NCI-H1105 (cell line): ENCODE results near the gene DNAH9.

Experiments used
- DNase-seq: peaks from one replicate; lab custom pipeline; 2025; lab: John Stamatoyannopoulos, UW

DNAH9 gene

GRCh38 chr17:11757815-11758214 is 159.5 kb downstream of the DNAH9 start:
- DNase-seq, result no peak

GRCh38 chr17:11768106-11768505 is 169.8 kb downstream of the DNAH9 start:
- DNase-seq, result no peak

- DNase-seq, result no peak
Measured at GRCh38 chr17:11768981-11769380, 170.7 kb downstream of the DNAH9 start.

GRCh38 chr17:11772031-11772430 is 173.8 kb downstream of the DNAH9 start:
- no peak for DNase-seq

GRCh38 chr17:11779892-11780291 is 181.6 kb downstream of the DNAH9 start:
- no peak for DNase-seq

- DNase-seq, result no peak
Measured at GRCh38 chr17:11780621-11781020, 182.4 kb downstream of the DNAH9 start.

GRCh38 chr17:11786711-11787438 is 188.6 kb downstream of the DNAH9 start:
- no peak for DNase-seq

GRCh38 chr17:11795906-11796305 is 197.6 kb downstream of the DNAH9 start:
- DNase-seq, result no peak

GRCh38 chr17:11797803-11798202 is 199.5 kb downstream of the DNAH9 start:
- DNase-seq, result no peak

GRCh38 chr17:11803231-11803969 is 205.1 kb downstream of the DNAH9 start:
- DNase-seq, result no peak

GRCh38 chr17:11805138-11805537 is 206.9 kb downstream of the DNAH9 start:
- no peak for DNase-seq

- DNase-seq, result no peak
Measured at GRCh38 chr17:11805952-11806351, 207.7 kb downstream of the DNAH9 start.

- no peak for DNase-seq
Measured at GRCh38 chr17:11807606-11808005, 209.3 kb downstream of the DNAH9 start.

- DNase-seq, result no peak
Measured at GRCh38 chr17:11813278-11813677, 215.0 kb downstream of the DNAH9 start.

GRCh38 chr17:11813871-11814270 is 215.6 kb downstream of the DNAH9 start:
- DNase-seq, result no peak

GRCh38 chr17:11814655-11815262 is 216.5 kb downstream of the DNAH9 start:
- DNase-seq, result no peak

- DNase-seq, result no peak
Measured at GRCh38 chr17:11816409-11816808, 218.1 kb downstream of the DNAH9 start.

- DNase-seq, result no peak
Measured at GRCh38 chr17:11823862-11824261, 225.6 kb downstream of the DNAH9 start.

- DNase-seq, result no peak
Measured at GRCh38 chr17:11825572-11826209, 227.4 kb downstream of the DNAH9 start.

GRCh38 chr17:11832401-11833137 is 234.3 kb downstream of the DNAH9 start:
- DNase-seq, result no peak

GRCh38 chr17:11836508-11836907 is 238.2 kb downstream of the DNAH9 start:
- no peak for DNase-seq

- no peak for DNase-seq
Measured at GRCh38 chr17:11840052-11840451, 241.8 kb downstream of the DNAH9 start.
